GM18520 (cell line): ENCODE results near the gene MARCHF3.
"Not testable (repeated sequence)": the region's sequence is repeated elsewhere in the genome, so short reads cannot be mapped to it uniquely, and the experiment has no call there.

Experiments used
- ATAC-seq: cut with Tn5 transposase; IDR thresholded peaks from one replicate; pipeline ENCODE4 v1.9.1; 2021; ENCODE audit not compliant: unreplicated experiment

Gene MARCHF3

DNA sequence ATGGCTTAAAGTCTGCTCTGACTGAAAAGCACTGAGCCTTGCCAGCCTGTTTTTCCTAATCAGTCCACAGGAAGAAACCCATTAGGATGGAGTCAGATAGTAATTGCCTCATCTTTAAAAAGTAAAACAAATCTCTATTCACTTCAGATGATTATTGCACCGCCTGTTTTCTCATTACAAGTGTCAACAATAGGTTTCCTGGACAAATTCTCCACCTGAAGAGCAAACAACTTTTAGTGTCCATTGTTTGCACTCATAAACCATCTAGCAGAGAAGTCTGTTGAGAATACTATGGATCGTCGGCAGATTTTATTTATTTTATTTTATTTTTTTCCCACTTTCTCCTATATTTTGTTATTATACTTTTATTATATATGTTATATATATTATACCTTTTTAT is 22.7 kb upstream of the MARCHF3 start:
- ATAC-seq, result no peak

DNA sequence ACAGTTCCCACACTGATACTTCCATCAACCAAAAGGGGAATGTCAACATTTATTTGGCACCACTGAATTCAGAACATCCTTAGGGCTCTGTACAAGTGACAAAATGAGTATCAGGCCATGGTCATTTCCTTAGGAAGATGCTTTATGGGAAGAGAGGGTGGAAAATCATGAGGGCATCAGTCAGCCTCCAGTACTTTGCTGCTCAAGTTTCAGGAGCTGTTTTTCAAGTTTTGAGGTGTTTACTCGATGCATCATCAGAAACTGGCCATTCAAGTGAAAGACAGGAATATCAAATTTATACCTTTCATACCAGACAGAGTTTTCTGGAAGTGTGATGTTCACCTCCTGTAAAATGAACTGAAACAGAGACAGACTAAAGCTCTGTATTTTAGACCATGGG is 21.2 kb upstream of the MARCHF3 start:
- ATAC-seq, result no peak

DNA sequence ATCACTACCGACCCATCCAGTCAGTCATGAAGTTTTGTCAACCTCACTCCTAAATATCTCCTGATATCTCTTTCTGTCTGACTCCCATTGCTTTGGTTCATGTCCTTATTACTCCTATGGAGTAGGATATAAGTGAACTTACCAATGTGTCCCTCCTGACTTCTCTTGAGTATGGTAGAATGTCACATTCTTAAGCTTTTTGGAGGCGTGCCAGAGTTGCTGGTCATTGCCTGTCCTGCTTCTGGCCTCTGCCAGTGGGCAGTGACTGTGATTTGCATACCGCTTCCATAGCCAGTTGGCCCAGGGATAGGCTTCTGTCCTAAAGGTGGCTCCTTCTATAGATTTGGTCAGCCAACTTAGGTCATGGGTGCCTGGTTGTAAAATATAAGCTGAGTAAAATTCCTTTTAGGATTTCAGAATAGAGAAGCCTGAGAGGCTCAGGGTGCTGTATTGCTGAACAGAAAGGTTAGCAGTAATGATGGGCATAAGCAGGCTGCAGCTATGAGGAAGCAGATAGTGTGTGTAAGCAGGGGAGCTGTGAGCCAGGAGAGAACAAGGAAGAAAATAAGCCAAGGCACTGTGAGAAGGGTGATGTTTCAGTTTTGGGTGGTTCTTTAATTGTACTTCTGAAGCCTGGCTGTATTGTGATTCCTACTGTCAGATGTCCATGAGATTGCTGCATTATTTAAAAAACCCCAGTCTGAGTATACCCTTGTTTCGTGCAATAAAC is 16.1 kb upstream of the MARCHF3 start:
- no peak for ATAC-seq

DNA sequence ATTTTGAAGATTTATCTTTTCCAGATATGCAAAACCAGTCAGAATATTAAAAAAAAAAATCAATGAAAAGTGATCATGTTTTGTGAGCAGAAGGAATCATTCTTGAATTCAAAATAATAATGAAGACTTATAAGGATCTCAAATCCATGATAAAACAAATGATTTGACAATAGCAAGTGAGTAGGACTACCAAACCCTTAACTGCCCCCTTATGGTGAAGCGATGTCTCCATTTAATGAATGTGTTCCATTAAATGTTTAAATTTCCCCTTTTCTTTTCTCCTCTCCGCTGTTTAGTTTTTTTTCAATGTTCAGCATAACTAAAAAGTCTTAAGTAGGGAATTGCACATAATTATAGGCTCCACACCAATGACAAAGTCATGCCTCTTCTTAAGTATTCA is 12.2 kb upstream of the MARCHF3 start:
- no peak for ATAC-seq

DNA sequence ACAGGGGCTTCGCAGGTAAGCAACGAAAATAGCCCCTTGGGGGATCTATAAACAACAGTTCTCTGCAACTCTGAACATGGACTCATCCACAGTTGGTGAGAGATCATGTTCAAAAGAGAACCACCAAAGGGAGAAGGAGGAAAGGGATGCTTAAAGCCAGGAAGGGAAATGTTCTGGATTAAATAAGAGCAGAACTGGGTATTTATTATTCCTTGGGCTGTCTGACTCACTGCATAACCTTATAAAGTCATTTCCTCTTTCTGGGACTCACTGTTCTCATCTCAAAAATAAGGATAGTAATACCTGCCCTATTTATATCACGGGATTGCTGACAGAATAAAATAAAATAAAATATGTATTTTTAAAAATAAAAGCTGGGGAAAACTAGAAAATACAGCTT is 11.2 kb upstream of the MARCHF3 start:
- no peak for ATAC-seq

DNA sequence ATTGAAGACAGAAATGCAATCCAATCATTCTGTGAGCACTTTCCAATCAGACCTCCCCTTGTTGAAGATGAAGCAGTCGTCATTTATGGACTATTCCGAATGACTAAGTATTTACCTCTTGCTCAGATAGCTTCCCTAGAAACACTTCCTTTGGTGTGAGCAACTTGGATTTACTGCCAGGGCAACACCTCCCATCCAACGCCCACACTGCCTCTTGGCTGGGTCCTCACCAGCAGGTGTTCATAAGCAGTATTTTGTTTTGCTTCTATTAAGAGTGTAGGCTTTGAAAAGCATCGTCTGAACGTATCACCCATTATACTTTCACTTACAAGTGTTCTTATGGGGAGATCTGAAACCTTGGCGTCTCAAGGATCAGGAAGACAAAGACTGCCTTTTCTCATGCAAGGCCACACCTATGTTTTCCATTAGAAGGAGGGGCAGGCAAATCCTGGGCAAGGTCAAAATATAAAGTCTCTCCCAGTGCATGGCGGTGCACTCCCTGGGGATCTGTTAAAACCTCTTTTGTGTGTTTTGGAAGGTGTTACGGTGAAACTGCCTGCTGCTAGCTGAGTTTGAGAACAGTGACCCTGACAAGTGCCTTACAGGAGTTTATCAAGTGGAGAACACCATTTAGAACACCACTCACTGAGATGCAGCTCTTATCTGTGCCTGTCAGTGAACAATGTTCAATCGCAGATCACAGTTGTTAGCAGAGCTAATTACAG is 10.6 kb upstream of the MARCHF3 start:
- ATAC-seq, result no peak

DNA sequence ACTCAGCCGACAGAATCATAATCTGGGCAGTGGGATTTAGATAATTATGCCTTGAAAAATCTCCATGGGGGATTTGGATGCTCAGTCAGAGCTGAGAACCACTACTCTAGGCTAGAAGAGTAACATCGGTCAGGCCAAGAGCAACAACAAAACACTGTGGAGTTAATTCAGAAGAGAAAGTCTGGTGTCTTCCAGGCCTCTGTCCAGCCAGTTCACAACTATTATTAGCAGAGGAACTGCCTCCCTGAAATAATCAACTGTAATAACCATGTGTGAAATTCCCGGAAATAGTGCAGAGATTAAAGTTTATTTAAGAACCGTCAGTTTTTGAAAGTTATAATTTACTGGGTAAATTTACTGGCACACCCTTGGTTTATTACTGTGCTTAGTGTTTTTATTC is 8.2 kb upstream of the MARCHF3 start:
- no peak for ATAC-seq

DNA sequence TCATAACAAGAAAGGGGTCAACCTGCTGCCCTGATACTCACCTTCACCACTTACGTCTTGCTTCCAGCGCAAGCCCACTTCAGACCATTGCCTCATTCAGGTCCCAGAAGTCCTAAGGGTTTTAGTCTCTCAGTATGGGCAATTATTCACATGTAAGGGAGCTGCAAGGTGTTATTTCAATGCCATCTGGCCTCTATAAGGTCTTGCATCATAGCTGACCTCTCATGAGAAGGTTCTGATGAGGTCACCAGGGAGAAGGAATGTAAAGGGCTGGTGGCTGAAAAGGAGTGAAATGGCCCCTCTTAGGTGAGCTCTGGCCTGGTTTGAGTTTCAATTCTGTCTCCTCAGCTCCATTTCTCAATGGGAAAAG is 1.5 kb upstream of the MARCHF3 start:
- ATAC-seq, result no peak

DNA sequence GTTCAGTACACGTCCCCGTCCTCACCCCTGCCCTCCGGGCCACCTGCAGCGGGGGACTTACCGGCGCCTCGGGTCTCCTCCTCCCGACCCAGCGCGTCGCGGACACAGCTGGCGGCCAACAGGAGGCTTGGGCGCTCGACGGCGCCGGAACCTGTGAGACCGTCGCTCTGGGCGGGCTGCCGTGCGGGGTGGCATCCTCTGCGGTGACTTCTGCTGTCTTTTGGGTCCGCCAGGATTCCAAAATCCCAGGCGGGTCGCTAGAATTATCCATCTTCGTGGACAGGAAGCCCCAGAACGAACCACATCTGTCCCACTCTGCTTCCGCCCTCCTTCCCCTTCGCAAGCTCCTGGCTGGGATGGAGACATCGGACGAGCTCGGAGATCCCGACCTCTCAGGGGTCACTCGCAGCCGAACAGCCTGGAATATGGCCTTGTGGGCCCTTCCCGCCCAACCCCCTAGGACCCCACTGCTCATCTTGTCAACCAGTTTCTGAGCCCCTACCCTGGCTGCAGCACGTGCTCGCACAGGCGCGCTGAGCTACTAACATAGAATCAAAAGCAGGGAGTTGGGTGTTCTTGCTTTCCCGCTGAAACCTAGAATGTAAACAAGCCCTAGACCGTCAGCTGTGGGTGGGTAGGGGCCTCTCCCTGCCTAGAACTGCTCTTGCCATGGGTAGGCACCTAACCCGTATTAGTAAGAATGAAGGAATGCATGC is 947 bp upstream of the MARCHF3 start:
- ATAC-seq, result no peak

DNA sequence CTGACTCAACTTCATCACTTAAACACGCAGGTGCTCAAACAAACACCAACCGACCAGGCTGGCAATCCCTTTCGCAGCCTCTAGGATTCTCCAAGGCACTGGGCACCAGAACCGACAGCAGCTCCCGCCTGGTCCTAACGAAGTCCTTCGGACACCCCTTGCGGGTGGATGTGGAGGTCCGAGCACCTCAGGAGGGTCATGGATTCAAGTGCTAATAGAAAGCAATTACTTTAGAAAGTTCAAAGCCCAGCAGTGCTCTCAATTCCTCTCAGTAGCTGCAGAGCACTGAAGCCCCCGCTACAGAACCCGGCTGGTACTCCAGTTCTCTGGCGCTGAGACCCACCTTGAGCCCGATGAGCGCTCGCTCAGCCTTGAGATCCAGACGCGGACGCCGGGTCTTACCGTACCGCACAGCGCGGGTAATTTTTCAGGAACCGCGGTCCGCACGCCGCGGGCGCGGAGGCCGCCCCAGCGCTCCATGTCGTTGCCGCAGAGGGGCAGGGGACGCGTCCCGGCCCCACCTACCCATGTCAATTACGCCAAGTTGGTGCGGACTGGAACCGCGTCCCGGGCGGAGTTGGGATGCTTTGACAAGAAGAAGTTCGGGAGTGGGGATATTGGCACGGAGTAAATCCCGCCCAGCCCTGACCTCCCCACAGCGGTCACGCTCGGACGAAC is 638 bp downstream of the MARCHF3 start:
- no peak for ATAC-seq

DNA sequence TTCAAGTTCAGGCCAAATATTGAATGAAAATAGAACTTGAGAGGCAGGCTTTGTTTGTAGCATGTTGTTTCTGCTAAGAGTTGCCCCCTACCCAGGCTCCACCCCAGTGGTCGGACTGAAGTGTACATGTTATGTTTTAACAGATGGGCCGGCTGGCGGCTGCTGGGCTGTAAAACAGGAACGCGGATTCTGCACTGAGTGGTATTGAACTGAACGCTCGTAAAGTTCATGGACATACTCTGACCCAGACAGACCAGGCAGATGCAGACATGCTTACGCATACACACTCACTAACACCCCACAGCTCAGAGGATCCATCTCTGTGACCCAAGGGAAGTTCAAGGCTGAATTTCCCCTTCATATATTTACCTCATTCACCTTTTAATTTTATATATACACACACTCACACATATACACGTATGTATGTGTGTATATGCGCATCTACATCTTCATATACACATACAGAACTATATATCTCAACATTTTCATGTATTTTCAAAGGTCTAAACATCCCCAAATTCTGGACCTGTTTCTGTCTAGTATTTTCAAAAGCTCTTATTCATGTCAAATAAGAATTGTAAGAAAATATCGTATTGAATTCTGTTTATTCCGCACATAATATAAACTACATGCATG is 1.4 kb downstream of the MARCHF3 start:
- no peak for ATAC-seq

DNA sequence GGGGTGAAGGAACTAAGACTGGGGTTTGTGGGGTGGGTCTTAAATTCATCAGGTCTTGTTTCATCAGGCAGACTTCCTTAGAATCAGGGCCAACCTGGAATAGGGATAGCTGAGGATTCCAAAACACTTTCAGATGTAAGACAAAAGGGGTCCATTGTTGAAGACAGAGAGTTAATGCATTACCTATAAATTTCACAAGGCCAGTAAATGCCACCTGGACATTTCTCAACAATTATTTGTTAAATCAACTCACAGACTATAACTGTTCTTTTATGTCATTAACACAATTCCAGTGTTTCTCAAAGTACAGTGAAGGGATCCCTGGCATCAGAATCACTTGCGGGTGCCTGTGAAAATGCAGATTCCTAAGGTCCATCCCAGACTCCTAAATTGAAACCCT is 2.8 kb downstream of the MARCHF3 start:
- no peak for ATAC-seq

DNA sequence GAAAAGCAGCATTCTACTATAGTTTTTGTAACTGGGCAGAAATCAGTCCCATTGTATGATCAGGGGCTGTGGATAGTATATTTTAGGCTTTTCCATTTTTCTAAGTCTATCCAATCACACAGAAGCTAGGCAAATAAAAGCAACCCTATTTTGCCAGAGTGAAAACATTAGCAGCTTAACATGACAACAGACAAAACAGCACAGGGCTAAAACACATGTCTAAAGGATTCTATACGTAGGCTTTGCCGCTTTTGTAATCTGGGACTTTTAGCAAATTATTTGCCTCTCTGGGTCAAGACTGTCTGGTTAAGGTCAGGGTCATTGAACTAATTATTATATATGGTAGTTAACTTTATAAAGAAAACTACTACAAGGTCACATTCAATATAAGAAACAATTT is 4.2 kb downstream of the MARCHF3 start:
- ATAC-seq, result no peak

DNA sequence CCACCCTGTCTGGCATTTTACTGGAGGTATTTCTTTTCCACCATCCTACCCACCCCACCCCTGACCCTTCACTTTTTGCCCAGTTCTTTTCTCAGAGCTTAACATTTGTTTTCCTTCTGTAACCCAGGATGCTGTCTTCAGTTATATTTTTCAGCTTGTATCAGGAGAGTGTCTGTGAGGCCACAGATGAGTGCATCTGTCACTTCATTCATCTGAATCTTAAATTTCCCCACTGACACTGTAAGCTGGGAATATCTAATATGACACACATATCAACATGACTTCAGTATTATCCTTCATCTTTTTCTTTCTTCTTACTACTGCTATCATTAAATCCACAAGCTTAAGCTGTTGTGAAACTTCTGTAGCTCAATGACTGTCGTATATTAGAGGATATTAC is 4.9 kb downstream of the MARCHF3 start:
- ATAC-seq, result no peak

DNA sequence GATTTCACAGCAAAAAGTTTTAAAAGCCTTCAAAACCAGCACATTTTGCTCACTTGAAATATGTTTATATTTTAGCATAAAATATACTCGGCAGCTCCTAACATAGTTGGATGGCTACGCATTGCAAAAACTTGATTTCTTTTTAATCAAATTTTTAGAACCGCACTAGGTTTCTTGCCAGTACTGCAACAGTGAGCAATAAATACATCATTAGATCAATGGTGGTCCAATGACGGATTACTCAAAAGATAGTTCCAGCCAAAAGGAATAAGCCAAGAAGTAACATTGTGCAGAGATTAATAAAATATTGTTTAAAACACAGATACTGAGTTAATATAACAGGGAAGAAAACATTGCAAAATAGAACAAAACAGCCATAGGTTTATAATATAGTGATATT is 5.5 kb downstream of the MARCHF3 start:
- no peak for ATAC-seq

DNA sequence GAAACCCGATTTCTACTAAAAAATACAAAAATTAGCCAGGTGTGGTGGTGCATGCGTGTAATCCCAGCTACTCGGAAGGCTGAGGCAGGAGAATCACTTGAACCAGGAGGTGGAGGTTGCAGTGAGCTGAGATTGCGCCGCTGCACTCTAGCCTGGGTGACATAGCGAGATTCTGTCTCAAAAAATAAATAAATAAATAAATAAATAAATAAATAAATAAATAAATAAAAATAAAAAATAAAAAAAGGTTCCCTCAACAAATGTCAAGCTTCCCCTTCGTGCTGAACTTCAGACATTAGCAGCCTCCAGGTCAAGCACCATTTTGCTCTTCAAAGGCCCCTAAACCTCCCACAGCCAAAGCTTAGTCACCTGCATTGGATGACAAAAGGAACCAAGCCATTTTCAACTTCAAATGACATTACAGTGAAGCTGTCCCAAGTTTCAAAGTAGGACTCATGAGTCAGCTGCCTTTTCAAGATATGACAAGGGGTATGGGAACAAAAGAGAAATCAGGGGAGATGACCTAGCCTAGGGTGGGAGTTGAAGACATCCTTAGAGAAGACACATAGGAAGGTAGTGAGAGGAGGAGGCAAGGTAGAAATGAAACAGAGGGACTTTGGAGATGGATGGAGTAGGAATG is 6.7 kb downstream of the MARCHF3 start:
- not testable (repeated sequence) for ATAC-seq

DNA sequence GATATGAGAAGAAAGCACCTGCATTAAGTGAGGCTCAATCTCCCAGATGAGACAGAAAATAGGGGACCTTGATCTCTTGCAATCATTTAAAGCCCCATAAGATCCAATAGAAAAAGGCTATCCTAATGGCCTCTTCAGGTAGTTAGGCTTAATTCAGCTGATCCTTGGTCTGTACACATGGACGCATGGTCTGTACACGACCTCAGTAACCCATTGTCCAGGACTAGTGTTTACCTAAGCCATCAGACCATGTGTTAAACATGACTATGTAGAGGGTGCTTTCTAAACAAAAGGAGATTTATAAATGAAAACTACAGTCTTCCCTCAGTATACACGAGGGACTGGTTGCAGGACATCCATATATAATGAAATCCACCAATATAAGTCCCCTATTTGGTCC is 7.5 kb downstream of the MARCHF3 start:
- no peak for ATAC-seq

DNA sequence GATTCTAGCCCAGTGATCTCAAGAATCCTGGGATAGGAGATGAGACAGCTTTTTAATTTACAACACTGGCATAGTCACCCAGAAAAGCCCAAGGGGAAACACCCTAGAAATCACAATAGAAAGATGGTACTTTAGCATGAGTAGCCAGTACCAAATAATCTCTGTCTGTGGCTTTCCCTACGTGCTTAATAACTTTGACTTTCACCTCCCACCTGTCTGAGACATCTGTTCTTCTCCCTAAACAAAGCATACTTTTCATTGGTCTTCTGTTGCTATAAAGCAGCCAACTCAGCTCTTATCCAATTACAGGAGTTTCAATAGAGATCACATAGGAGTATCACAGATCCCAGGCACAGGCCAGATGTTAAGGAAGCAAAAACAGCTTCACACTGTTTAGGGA is 10.4 kb downstream of the MARCHF3 start:
- ATAC-seq, result no peak

DNA sequence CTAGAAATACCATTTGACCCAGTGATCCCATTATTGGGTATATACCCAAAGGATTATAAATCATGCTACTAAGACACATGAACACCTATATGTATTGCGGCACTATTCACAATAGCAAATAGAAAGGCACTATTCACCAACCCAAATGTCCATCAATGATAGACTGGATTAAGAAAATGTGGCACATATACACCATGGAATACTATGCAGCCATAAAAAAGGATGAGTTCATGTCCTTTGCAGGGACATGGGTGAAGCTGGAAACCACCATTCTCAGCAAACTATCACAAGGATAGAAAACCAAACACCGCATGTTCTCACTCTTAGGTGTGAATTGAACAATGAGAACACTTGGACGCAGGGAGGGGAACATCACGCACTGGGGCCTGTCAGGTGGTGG is 13.6 kb downstream of the MARCHF3 start:
- not testable (repeated sequence) for ATAC-seq

DNA sequence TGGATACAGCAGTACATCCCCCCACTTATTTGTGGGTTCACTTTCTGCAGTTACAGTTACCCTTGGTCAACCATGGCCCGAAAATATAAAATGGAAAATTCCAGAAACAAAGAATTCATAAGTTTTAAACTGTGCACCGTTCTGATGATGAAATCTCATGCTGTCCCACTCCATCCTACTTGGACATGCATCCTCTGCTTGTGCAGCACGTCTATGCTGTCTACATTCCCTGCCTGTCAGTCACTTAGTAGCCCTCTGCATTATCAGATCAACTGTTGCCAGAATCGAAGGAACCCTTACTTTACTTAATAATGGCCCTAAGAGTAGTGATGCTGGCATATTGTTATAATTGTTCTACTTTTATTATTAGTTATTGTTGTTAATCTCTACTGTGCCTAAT is 14.6 kb downstream of the MARCHF3 start:
- no peak for ATAC-seq

DNA sequence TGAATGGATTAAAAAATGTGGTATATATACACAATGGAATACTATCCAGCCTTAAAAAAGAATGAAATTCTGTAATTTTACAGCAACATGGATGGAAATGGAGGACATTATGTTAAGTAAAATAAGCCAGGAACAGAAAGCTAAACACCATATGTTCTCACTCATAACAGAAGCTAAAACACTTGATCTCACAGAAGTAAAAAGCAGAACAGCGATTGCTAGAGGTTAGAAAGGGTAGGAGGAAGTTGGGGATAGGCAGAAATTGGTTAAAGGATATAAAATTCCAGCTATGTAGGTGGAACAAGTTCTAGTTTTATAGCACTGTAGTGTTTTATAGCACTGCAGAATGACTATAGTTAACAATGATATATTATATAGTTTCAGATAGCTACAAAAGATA is 15.8 kb downstream of the MARCHF3 start:
- ATAC-seq, result no peak
